K562 (cell line): ENCODE results near the gene PPY. TPM values are rescaled to one million over a fixed set of nuclear protein-coding genes. Genes with fewer than 3 reads are reported as not detected.

Experiments
- ATF7 ChIP-seq: fragments of 450-650 bp; IDR thresholded peaks from 2 replicates; pipeline ENCODE4 v1.7.1; 2014; ENCODE audit warnings: mild to moderate bottlenecking, moderate library complexity
- DIDO1 ChIP-seq: fragments of 450-650 bp; IDR thresholded peaks from 2 replicates; pipeline ENCODE4 v1.6.1; 2016; ENCODE audit warnings: low read depth, missing biosample characterization, missing genetic modification characterization
- KAT8 ChIP-seq: fragments of 450-650 bp; IDR thresholded peaks from 2 replicates; pipeline ENCODE4 v1.6.1; 2016; ENCODE audit warnings: low read depth, mild to moderate bottlenecking
- ZNF444 ChIP-seq: fragments of 250-450 bp; sonication (Bioruptor Pico); IDR thresholded peaks from 2 replicates; pipeline ENCODE4 v1.4.0; 2020; ENCODE audit warnings: mild to moderate bottlenecking, moderate library complexity
- polyA plus RNA-seq, 8 experiments: library from polyadenylated mRNA; depleted of rRNA in 4 of 8; stranded (reverse) in 5 of 8; unstranded in 3 of 8; fragments of >200 nt; fragmentation: Nextera tagmentation in 2 of 8; fragmentation: Illumina TruSeq in 1 of 8; extraction: Ambion mirVana in 2 of 8; extraction: Trizol in 1 of 8; gene quantifications; 2 replicates each; pipeline versions ENCODE4 v1.2.1 to v1.2.3, GENCODE V29; 2011 to 2014; ENCODE audit warnings: inconsistent platforms in 1 of 8, missing spikeins in 1 of 8
- total RNA-seq, 7 experiments: library from RNA; depleted of rRNA in 6 of 7; stranded (reverse); fragments of >200 nt in 6 of 7; fragmentation: Illumina TruSeq in 2 of 7; extraction: Trizol in 2 of 7; gene quantifications; 2 replicates each; pipeline versions ENCODE4 v1.2.1 to v1.2.3, GENCODE V29; 2011 to 2021; ENCODE audit warnings: low replicate concordance in 1 of 7
- TF ChIP-seq, protein P1 (sequence below), 3 experiments: IDR thresholded peaks in 2 of 3; conservative IDR thresholded peaks in 1 of 3; 2 replicates each; pipeline ENCODE4 v1.5.1; 2011 to 2012; ENCODE audit warnings: low read length in 3 of 3, mild to moderate bottlenecking in 3 of 3, control low read depth in 2 of 3, improper control_type of control experiment in 1 of 3, inconsistent platforms in 1 of 3, low read depth in 1 of 3, mixed read lengths in 1 of 3, moderate library complexity in 1 of 3; ENCODE audit not compliant: insufficient read depth in 2 of 3
- TF ChIP-seq, protein P2 (sequence below), 2 experiments: fragments of 450-650 bp; formaldehyde crosslinking in 1 of 2; IDR thresholded peaks; 2 replicates each; pipeline versions ENCODE4 v1.4.0 to v1.6.1; 2014 to 2020; ENCODE audit warnings: mild to moderate bottlenecking in 2 of 2, borderline replicate concordance in 1 of 2, low read depth in 1 of 2
- TF ChIP-seq, protein P3 (sequence below): fragments of 450-650 bp; IDR thresholded peaks from 2 replicates; pipeline ENCODE4 v1.6.1; 2018; ENCODE audit not compliant: partially characterized antibody

PPY gene
- total and polyA plus RNA-seq, 9 of the 15 experiments (the other 6 are each of a cell fraction or from before 2014, with no cell fraction given): not detected

DNA sequence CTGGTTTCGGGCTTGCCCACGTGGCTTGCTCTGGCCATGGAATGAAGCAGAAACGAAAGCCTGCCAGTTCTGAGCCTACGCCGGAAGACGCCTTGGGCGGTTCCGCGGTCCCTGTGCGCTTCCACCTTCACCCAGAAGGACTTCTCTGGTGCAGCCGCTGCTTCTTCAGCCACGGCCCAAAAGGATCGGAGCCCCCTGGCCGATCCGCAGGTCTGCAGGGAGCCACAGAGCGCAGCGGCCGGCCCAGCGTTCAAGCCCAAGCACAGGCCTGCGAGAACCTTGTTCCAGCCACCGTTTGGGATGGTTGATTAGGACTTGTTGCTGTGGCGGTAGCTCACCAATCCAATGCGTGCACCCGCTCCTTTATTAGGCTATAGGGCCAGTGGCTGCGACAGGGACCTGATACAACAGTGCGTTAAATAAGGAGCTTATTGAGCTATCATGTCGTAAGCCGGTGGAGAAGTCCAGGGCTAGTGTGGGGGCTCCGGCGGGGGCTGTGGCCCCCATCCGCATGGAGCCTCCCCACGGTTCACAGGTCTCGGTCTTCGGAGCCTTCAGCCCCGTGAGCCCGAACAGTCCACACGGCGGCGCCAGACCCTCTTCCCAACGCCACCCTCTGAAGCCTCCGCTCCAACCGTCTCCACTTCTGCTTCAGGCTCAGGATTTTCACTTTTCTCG lies 24.8 kb downstream of the PPY start (continued):
- TF ChIP-seq, protein P1, sequence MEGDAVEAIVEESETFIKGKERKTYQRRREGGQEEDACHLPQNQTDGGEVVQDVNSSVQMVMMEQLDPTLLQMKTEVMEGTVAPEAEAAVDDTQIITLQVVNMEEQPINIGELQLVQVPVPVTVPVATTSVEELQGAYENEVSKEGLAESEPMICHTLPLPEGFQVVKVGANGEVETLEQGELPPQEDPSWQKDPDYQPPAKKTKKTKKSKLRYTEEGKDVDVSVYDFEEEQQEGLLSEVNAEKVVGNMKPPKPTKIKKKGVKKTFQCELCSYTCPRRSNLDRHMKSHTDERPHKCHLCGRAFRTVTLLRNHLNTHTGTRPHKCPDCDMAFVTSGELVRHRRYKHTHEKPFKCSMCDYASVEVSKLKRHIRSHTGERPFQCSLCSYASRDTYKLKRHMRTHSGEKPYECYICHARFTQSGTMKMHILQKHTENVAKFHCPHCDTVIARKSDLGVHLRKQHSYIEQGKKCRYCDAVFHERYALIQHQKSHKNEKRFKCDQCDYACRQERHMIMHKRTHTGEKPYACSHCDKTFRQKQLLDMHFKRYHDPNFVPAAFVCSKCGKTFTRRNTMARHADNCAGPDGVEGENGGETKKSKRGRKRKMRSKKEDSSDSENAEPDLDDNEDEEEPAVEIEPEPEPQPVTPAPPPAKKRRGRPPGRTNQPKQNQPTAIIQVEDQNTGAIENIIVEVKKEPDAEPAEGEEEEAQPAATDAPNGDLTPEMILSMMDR (IDR thresholded peaks at IDR 0.05 in 2 of 3, conservative IDR thresholded peaks at IDR 0.05 in 1 of 3; ENCODE audit: insufficient read depth in 2 of 3, low read depth in 1 of 3, low read length in 3 of 3): peak; percentile 52 to 77 (median 66)
- TF ChIP-seq, protein P2, sequence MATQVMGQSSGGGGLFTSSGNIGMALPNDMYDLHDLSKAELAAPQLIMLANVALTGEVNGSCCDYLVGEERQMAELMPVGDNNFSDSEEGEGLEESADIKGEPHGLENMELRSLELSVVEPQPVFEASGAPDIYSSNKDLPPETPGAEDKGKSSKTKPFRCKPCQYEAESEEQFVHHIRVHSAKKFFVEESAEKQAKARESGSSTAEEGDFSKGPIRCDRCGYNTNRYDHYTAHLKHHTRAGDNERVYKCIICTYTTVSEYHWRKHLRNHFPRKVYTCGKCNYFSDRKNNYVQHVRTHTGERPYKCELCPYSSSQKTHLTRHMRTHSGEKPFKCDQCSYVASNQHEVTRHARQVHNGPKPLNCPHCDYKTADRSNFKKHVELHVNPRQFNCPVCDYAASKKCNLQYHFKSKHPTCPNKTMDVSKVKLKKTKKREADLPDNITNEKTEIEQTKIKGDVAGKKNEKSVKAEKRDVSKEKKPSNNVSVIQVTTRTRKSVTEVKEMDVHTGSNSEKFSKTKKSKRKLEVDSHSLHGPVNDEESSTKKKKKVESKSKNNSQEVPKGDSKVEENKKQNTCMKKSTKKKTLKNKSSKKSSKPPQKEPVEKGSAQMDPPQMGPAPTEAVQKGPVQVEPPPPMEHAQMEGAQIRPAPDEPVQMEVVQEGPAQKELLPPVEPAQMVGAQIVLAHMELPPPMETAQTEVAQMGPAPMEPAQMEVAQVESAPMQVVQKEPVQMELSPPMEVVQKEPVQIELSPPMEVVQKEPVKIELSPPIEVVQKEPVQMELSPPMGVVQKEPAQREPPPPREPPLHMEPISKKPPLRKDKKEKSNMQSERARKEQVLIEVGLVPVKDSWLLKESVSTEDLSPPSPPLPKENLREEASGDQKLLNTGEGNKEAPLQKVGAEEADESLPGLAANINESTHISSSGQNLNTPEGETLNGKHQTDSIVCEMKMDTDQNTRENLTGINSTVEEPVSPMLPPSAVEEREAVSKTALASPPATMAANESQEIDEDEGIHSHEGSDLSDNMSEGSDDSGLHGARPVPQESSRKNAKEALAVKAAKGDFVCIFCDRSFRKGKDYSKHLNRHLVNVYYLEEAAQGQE (IDR thresholded peaks at IDR 0.05; ENCODE audit: borderline replicate concordance): peak; percentile 16; the same call in 1 of the 2 replicates
- TF ChIP-seq, protein P2 (CRISPR knock-in tag; IDR thresholded peaks at IDR 0.05; ENCODE audit: low read depth): no peak
- TF ChIP-seq ATF7 (peak; percentile 35; the same call in 1 of the 2 replicates), KAT8 (no peak), ZNF444 (no peak), DIDO1 (tag) (no peak)
- TF ChIP-seq, protein P3, sequence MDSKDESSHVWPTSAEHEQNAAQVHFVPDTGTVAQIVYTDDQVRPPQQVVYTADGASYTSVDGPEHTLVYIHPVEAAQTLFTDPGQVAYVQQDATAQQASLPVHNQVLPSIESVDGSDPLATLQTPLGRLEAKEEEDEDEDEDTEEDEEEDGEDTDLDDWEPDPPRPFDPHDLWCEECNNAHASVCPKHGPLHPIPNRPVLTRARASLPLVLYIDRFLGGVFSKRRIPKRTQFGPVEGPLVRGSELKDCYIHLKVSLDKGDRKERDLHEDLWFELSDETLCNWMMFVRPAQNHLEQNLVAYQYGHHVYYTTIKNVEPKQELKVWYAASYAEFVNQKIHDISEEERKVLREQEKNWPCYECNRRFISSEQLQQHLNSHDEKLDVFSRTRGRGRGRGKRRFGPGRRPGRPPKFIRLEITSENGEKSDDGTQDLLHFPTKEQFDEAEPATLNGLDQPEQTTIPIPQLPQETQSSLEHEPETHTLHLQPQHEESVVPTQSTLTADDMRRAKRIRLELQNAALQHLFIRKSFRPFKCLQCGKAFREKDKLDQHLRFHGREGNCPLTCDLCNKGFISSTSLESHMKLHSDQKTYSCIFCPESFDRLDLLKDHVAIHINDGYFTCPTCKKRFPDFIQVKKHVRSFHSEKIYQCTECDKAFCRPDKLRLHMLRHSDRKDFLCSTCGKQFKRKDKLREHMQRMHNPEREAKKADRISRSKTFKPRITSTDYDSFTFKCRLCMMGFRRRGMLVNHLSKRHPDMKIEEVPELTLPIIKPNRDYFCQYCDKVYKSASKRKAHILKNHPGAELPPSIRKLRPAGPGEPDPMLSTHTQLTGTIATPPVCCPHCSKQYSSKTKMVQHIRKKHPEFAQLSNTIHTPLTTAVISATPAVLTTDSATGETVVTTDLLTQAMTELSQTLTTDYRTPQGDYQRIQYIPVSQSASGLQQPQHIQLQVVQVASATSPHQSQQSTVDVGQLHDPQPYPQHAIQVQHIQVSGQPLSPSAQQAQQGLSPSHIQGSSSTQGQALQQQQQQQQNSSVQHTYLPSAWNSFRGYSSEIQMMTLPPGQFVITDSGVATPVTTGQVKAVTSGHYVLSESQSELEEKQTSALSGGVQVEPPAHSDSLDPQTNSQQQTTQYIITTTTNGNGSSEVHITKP: peak; percentile 85
